Measurements from ENCODE around the gene PMEL.
"Not testable (repeated sequence)": the region's sequence is repeated elsewhere in the genome, so short reads cannot be mapped to it uniquely, and the experiment has no call there.

Gene PMEL

DNA sequence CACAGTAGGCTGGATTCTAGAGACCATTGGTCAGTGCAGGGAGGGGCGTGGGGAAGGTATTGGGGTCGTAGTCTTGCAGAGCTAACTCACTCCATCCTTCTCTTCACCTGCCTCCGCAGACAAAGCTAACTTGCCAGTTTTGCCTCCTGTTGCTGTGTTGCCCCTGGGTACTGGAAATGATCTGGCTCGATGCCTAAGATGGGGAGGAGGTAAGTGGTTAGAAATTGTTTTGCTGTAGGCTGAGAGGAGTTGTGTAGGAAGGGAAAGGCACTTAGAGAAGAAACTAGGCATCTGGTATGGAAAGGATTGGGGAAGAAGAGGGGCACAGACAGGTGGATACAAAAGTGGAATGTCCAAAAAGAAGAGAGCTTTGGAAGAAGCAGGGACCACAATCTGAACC lies 23.8 kb downstream of the PMEL start:
- DNase-seq (ENCODE audit: low spot score), result no peak

- DNase-seq (ENCODE audit: low spot score), result peak; percentile 87
Measured at GRCh38 chr12:55940065-55940732, 25.6 kb downstream of the PMEL start.

- no peak for DNase-seq (ENCODE audit: low spot score)
Measured at GRCh38 chr12:55938826-55939501, 26.9 kb downstream of the PMEL start.

GRCh38 chr12:55937981-55938380 lies 27.9 kb downstream of the PMEL start:
- DNase-seq (ENCODE audit: low spot score), result no peak

- peak; percentile 22 for DNase-seq (ENCODE audit: low spot score)
Measured at GRCh38 chr12:55935738-55936151, 30.1 kb downstream of the PMEL start.

DNA sequence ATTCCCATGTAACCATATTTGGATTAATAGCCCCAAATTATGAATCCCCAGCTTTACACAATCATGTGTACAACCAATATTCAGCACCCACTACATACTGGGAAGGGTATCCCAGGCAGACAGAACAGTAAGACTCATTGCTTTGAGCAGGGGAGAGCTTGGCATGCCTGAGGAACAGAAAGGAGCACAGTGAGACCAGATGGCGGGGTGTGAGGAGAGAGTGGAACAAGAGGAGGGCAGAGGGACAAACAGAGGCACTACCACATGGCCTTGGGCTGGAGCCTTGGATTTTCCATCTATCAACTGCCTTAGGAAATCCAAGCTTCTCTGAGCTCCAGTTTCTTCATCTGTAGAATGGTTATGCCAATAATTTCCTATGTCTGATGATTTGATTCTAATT lies 31.1 kb downstream of the PMEL start:
- DNase-seq (ENCODE audit: low spot score), result peak; percentile 79

DNA sequence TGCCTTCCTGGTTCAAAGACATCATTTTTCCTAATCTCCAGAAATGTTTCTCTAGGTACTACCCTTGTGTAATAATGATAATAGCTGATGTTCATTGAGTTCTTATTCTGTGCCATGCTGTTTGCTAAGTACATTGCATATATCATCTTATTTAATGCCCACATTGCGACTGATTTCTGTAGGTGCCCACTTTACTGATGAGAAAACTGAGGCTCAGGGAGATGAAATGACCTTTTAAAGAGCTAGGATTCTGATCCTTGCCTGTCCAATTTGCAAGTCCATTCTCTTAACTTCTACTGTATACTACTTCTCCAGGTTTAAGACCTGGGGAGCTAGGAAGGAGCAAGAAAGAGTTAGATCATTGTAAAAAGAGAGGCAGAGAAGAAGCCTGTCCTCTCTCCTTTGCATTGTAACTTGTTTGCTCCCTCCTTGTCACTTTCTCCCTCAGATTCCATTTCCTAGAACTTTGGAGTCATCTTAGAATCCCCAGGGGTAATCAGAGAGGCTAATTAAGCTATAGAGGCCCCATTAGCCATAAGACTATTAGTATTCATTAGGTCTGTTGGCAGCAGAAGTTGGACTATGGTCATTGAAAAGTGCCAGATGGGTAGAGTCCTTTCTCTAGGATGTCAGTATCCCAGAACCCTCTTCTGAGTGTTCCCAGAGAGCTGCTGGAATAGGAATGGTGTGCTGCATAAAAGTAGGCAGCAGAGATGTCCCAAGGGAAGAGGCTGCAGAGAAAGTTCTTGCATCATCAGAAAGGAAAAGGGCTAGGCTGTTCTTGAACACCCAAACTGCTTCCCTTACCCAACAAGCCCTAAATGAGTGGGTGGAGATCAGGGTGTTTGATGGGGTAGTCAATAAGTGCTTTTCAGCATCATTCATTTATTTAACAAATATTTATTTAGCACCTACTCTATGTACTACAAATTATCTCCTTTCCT lies 31.8 kb downstream of the PMEL start:
- no peak for DNase-seq (ENCODE audit: low spot score)

- no peak for DNase-seq (ENCODE audit: low spot score)
Measured at GRCh38 chr12:55933169-55933798, 32.6 kb downstream of the PMEL start.

DNA sequence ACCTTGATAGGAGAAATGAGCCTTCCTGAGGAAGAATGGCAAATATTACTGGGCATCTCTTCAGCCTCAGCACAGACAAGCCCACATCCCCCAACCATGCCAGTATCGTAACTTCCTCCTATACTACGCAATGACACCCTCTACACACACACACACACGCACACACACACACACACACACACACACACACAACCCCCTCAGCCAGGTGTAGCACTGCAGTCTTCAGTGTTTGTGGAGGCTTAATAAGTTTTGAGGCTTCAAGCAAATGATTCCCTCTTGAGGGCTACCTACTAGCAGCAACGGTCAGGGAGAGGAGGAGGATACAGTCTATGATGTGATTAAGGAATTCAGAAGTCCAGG lies 33.3 kb downstream of the PMEL start:
- peak; percentile 36 for DNase-seq (ENCODE audit: low spot score)

GRCh38 chr12:55931780-55932550 lies 33.9 kb downstream of the PMEL start:
- peak; percentile 37 for DNase-seq (ENCODE audit: low spot score)

DNA sequence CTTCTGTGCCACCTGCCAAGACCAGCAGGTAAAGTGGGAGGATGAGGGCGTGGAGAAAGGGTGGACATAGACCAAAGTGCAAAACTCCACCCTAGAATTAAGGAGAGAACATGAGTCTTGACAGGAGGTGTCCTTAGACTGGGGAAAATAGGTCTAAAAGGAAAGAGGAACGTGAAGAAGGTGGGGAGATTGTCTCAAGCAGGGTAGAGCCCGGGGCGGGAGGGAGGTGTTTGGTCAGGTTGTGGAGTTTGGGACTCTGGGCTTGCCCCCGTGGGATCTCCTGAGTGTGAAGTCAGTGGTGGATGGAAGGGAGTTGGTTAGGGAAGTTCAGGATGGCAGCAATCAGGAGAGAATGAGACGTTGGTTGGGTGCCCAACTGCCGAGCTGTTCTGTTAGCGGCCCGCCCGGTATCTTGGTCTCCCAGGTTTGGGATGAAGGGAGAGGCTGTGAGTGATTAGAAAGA lies 34.5 kb downstream of the PMEL start:
- DNase-seq (ENCODE audit: low spot score), result peak; percentile 38

- DNase-seq (ENCODE audit: low spot score), result peak; percentile 82
Measured at GRCh38 chr12:55930771-55931316, 35.0 kb downstream of the PMEL start, which contains the start of gene DGKA. TSS of gene DGKA (plus strand) at chr12:55931162. CDS start at chr12:55936504, 5,342 bp downstream.

DNA sequence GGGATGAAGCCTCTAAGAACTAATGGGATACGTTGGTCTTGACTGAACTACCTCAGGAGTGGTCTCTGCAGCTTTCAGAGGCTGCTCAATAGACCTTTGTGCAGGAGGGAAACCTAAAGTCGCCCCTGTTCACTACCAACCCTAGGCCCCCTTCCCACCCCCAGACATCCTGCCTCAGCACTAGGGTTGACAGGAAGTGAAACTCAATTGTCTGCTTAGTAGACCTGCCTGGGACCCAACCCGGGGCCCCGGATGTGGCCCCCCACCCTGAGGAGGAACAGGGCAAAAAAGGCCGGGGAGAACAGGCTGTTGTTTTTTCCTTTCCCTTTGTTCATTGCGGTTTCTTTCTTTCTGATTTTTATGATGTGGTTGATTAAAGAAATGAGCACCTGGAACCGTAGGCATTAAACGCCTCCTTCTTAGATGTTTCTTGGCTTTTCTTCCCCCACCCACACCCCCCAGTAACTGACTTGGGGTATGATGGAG lies 36.5 kb downstream of the PMEL start:
- no peak for DNase-seq (ENCODE audit: low spot score)

- DNase-seq (ENCODE audit: low spot score), result peak; percentile 93
Measured at GRCh38 chr12:55927588-55928502, 38.0 kb downstream of the PMEL start, which contains the start of gene PYM1. TSS of gene PYM1 (minus strand) at chr12:55927894. CDS start at chr12:55927761, 133 bp downstream.

DNA sequence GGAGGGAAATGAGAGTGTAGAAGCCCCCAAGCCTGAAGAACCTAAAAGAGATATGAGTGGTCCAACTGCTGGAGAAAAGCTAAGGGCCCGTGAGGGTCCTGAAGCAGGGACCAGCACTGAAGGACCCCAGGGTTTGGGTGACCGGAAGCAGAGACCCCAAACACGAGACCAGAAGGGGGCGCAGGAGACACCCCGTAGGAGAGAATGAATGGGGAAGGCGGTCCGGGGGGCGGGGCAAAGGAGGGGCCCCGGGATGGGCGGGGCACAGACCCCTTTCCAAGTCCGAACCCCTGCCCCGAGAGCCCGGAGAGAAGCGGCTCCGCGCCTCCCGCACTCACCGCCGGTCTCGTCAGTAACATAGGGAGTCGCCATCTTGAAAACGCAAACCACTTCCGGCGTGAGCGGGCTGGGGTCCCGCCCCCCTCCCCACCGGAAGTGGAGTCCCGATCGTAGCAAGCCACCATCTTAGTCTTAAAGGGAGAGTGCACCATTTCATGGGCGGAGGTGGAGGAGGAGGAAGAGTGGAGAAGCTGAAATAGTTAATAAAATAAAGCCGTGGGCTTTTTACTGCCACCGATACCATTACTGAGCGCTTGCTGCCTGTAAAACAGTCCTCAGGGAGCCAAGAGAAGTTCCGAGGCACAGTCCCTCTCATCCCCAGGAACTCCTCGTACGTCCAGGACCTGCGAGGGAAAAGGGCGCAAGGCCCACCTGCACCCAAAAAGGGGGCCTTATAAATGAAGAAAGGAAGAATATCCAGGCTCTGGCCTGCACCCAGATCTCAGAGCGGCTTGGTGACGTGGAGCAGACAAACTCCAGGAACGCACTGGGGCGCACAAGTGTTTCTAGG lies 38.9 kb downstream of the PMEL start:
- DNase-seq (ENCODE audit: low spot score), result peak; percentile 94

GRCh38 chr12:55925870-55926737 lies 39.7 kb downstream of the PMEL start:
- DNase-seq (ENCODE audit: low spot score), result no peak

DNA sequence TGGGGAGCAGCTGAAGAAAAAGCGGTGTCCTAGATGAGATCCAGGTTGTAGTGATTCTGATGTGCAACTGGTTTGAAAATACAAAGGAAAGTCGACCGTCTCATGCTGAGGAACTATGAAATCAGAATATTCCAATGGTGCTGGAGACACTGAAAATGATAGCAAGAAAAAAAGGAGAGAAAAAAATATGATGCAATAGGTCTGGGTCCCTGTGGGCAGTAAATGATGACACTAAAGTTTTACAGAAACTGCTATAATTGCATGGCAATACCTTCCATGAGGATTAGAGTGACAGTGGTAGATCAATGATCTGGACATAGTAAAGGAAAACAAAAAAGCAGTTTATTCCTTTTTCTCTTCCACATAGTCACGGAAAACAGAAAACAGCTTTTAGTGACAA lies 40.5 kb downstream of the PMEL start:
- no peak for DNase-seq (ENCODE audit: low spot score)

- DNase-seq (ENCODE audit: low spot score), result not testable (repeated sequence)
Measured at GRCh38 chr12:55923648-55924047, 42.2 kb downstream of the PMEL start.

Measured in cerebellar cortex (tissue), 1 donor.